ENCODE measurements around the gene SOX18.

SOX18 gene

DNA sequence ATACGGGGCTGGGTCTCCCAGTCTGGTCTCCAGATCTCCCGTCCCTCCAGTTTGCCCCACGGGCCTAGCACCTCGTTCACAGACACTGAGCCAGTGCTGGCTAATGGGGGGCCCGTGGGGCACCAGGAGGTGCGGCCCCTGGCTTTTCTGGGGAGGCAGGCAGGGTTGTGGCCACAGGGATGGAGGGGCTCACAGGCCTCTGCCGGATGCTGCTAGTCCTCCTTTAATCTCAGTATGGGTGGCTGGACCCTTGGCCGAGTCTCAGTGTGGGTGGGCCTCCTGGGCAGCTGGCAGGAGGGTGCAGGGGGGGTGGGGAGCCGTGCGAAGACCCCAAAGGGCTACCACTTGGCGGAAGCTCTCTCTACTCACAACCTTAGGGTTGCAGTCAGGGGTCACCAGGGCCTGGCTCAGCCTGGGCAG lies 1.6 kb upstream of the SOX18 start:
- TF ChIP-seq, protein P1, sequence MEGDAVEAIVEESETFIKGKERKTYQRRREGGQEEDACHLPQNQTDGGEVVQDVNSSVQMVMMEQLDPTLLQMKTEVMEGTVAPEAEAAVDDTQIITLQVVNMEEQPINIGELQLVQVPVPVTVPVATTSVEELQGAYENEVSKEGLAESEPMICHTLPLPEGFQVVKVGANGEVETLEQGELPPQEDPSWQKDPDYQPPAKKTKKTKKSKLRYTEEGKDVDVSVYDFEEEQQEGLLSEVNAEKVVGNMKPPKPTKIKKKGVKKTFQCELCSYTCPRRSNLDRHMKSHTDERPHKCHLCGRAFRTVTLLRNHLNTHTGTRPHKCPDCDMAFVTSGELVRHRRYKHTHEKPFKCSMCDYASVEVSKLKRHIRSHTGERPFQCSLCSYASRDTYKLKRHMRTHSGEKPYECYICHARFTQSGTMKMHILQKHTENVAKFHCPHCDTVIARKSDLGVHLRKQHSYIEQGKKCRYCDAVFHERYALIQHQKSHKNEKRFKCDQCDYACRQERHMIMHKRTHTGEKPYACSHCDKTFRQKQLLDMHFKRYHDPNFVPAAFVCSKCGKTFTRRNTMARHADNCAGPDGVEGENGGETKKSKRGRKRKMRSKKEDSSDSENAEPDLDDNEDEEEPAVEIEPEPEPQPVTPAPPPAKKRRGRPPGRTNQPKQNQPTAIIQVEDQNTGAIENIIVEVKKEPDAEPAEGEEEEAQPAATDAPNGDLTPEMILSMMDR (IDR thresholded peaks at IDR 0.05; ENCODE audit: borderline replicate concordance, insufficient read depth, low read depth, low read length), result no peak

DNA sequence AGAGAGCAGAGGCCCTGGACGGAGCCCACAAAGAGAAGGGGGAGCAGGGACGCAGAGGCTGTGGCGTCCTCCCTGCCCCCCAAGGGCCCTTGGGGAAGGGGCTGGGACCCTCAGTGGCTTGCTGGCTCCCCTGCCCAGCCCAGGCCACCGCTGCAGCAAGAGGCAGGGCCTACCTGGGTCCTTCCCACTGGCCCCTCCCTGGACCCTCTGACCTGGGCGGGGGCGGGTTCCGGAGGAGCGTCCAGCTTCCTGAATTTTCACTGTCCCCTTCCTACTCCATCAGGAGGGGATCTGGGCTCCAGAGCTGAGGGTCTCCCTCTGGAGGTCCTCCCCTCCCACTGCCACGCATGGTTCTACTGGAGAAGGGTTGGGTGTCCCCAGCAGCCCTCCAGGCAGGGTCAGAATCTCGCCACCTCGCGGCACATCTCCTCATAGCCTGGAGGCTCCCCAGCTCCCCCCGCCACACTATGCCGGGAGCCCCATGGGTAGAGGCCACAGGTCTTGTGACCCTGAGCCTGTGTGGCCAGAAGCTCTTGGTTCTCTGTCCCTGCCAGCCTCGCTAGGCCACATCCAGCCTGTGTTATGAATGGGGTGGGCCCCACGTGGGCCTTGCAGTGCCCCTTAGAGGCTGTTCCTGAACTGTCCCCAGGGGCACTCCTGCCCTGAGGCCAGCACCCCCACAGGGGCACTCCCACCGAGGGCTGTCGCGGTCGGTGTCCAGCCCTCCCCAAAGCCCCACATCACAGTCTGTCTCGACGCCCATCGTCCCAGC lies 1.0 kb upstream of the SOX18 start:
- H3K4me3 ChIP-seq (ENCODE audit: low read depth, low read length), result no peak overlapping the region
- TF ChIP-seq, protein P1 (IDR thresholded peaks at IDR 0.05; ENCODE audit: borderline replicate concordance, insufficient read depth, low read depth, low read length), result no peak

More for the DNA sequence above, 1.6 kb upstream of the SOX18 start:
- no peak overlapping the region for H3K4me3 ChIP-seq (ENCODE audit: low read depth, low read length)

DNA sequence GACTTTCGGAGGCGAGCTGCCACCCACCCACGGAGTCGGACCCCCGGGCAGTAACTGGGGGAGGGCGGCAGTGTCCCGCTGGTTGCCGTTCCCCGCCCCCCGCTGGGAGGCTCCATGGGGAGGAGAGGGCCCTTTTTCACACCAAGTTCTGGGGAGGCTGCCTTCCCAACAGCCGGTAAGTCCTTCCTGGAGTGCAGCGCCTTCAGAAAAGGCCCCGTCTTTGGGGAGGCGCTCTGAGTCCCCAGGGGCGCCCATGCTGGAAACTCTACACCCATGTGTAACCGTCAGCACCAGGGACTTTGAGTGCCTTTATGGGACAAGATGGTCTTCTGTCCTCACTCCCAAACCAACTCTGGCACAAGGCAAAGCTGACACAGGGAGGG lies 430 bp upstream of the SOX18 start:
- TF ChIP-seq, protein P1 (IDR thresholded peaks at IDR 0.05; ENCODE audit: borderline replicate concordance, insufficient read depth, low read depth, low read length), result no peak
- H3K4me3 ChIP-seq (ENCODE audit: low read depth, low read length), result no peak overlapping the region

DNA sequence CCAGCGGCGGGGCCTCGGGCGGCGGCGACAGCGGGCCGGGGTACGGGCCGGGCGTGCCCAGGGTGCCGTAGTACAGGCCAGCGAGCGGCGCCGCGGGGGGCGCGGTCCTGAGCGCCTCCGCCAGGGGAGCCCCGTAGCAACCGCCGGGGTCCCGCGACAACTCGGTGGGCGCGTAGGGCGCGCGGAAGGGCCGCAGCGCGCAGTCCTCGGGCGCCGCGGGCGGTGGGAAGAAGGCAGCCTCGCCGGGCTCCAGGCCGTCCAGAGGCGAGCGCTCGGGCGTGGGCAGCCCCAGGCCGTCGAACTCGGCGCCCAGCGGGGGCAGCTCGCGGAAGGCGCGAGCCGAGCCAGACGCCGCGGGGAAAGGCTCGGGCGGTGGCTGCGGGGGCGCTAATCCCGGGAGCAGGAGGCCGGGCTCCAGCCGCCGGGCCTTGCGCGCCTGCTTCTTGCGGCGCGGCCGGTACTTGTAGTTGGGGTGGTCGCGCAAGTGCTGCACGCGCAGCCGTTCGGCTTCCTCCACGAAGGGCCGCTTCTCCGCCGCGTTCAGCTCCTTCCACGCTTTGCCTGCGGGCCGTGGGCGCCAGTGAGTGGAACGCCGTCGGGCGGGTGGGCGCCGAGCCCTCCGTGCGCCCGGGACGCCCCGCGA lies 916 bp downstream of the SOX18 start:
- TF ChIP-seq, protein P1 (IDR thresholded peaks at IDR 0.05; ENCODE audit: borderline replicate concordance, insufficient read depth, low read depth, low read length), result no peak
- H3K4me3 ChIP-seq (ENCODE audit: low read depth, low read length), result no peak overlapping the region

DNA sequence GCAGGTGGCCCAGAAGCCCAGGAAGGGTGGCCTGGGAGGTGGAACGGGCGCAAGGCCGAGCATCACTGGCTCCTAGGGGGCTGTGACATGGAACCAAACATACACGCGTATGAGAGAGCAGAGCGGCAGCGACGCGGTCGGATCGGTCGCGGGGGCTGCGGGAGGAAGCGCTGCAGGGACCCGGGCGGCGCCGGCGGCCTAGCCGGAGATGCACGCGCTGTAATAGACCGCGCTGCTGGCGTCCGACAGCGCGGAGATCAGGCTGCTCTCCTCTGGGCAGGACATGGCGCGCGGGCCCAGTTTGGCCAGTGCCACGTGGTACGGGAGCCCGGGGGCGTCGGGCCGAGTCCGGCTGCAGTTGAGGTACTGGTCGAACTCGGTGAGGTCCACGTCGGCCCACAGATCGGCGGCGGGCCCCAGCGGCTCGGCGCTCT lies 1.5 kb downstream of the SOX18 start:
- TF ChIP-seq, protein P1 (IDR thresholded peaks at IDR 0.05; ENCODE audit: borderline replicate concordance, insufficient read depth, low read depth, low read length), result no peak
- H3K4me3 ChIP-seq (ENCODE audit: low read depth, low read length), result no peak overlapping the region

DNA sequence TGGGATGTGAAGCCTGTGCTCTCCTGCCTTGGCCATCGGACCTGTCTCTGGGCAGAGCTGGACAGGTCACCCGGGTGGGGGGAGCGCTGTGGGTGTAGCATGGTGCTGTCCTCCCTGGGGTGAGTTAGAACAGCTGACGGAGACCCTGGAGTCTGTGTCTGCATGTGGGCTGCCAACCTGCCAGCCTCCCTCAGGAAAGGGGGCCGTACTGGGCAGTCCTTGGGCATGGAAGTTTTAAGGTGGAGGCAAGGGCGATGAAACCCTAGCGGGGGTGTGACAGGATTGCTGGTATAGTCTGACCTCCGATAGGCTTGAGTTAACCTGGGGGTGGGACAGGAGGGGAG lies 2.4 kb downstream of the SOX18 start:
- TF ChIP-seq, protein P1 (IDR thresholded peaks at IDR 0.05; ENCODE audit: borderline replicate concordance, insufficient read depth, low read depth, low read length), result no peak
- no peak overlapping the region for H3K4me3 ChIP-seq (ENCODE audit: low read depth, low read length)
